Loucy (cell line): ENCODE data around the gene ATP7B.

Experiments
- H2AFZ ChIP-seq: fragments of 200-600 bp; sonication (generic); 2 replicates; pipeline ENCODE4 v1.6.0; 2016; ENCODE audit warnings: antibody characterized with exemption, mild to moderate bottlenecking, low read length, moderate library complexity
- H3F3A ChIP-seq: fragments of 200-600 bp; 2 replicates; pipeline ENCODE4 v1.6.0; 2016; ENCODE audit warnings: antibody characterized with exemption, low read depth, mild to moderate bottlenecking
- H3K27me3 ChIP-seq: fragments of 200-600 bp; sonication (generic); 2 replicates; pipeline ENCODE4 v1.6.1; 2014; ENCODE audit warnings: low read length, mild to moderate bottlenecking; ENCODE audit not compliant: insufficient read depth, poor library complexity, severe bottlenecking
- H3K36me3 ChIP-seq: fragments of 200-600 bp; sonication (generic); 2 replicates; pipeline ENCODE4 v1.6.1; 2016; ENCODE audit warnings: low read length; ENCODE audit not compliant: insufficient read depth
- H3K4me1 ChIP-seq: fragments of 200-600 bp; sonication (generic); 2 replicates; pipeline ENCODE4 v1.5.1; 2014; ENCODE audit warnings: low read length, mild to moderate bottlenecking; ENCODE audit not compliant: insufficient read depth, poor library complexity, severe bottlenecking
- H3K4me2 ChIP-seq: fragments of 200-600 bp; sonication (generic); 2 replicates; pipeline ENCODE4 v1.6.0; 2014; ENCODE audit warnings: antibody characterized with exemption, low read length, low read depth, mild to moderate bottlenecking; ENCODE audit not compliant: poor library complexity, severe bottlenecking
- H3K4me3 ChIP-seq: fragments of 200-600 bp; sonication (generic); 2 replicates; pipeline ENCODE4 v1.5.1; 2014; ENCODE audit warnings: low read length, mild to moderate bottlenecking, mixed read lengths; ENCODE audit not compliant: poor library complexity, severe bottlenecking
- H3K79me2 ChIP-seq: fragments of 200-600 bp; sonication (generic); 2 replicates; pipeline ENCODE4 v1.6.1; 2014; ENCODE audit warnings: low read length; ENCODE audit not compliant: insufficient read depth
- H3K9ac ChIP-seq: fragments of 200-600 bp; sonication (generic); 2 replicates; pipeline ENCODE4 v1.6.0; 2014; ENCODE audit warnings: mild to moderate bottlenecking, low read depth, low read length, moderate library complexity; ENCODE audit not compliant: poor library complexity, severe bottlenecking
- H3K9me2 ChIP-seq: fragments of 200-600 bp; sonication (generic); replicated peaks from 2 replicates; pipeline ENCODE4 v1.6.1; 2016; ENCODE audit warnings: low read depth, low read length, mixed read lengths
- H3K9me3 ChIP-seq: fragments of 200-600 bp; sonication (generic); 2 replicates; pipeline ENCODE4 v1.6.1; 2014; ENCODE audit warnings: mild to moderate bottlenecking, antibody characterized with exemption, low read length, low read depth; ENCODE audit not compliant: insufficient read depth
- H4K20me1 ChIP-seq: fragments of 200-600 bp; sonication (generic); 2 replicates; pipeline ENCODE4 v1.6.0; 2014; ENCODE audit warnings: antibody characterized with exemption, low read length, mild to moderate bottlenecking; ENCODE audit not compliant: insufficient read depth, poor library complexity, severe bottlenecking
- CTCF ChIP-seq: fragments of 200-600 bp; sonication (generic); conservative IDR thresholded peaks from 2 replicates; pipeline ENCODE4 v1.5.1; 2014; ENCODE audit warnings: mild to moderate bottlenecking, antibody characterized with exemption, low read length
- EZH2phosphoT487 ChIP-seq: fragments of 200-600 bp; IDR thresholded peaks from 2 replicates; pipeline ENCODE4 v1.6.1; 2018; ENCODE audit warnings: antibody characterized with exemption, mild to moderate bottlenecking, moderate library complexity, borderline replicate concordance

The ATP7B gene

DNA sequence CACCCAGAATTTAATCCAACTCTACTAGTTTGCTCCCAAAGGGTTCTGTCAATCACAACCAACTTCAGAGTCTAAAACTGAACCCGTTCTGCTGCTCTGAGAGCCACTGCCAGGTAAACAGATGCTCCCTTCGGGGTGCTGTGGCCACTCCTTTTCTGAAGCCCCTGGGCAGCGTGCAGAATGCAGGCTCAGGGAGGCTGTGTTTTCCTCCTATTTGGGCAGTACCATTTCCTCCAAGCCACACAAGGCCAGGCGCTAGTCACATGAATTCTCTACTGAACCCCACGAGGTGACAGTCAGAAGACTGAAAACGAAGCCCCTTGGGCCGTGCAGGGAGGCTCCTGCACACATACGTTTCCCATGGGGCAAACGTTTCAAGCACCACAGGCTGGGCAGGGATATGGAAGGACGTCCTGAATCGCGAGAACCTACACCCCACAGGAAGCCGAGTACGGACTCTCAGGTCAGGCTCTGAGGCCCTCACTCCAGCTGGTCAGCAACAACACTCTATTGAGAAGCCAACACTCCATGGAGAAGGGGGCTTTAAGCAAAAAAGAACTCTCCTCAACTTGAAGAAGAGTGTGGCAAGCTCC lies 77.7 kb downstream of the ATP7B start:
- no peaks in the 10 kb centered on the region for H3K9me2 ChIP-seq
- no peak overlapping the region for H3K9ac ChIP-seq
- H2AFZ ChIP-seq: no peak overlapping the region
- TF ChIP-seq CTCF: no peak
- TF ChIP-seq EZH2phosphoT487: no peak
- no peaks in the 10 kb centered on the region for H3K36me3 ChIP-seq
- no peaks in the 10 kb centered on the region for H4K20me1 ChIP-seq
- no peak overlapping the region for H3K4me3 ChIP-seq
- H3K79me2 ChIP-seq: no peaks in the 10 kb centered on the region
- H3K4me2 ChIP-seq: no peak overlapping the region
- H3F3A ChIP-seq: no peaks in the 10 kb centered on the region
- no peaks in the 10 kb centered on the region for H3K9me3 ChIP-seq
- H3K27me3 ChIP-seq: no peaks in the 10 kb centered on the region
- H3K4me1 ChIP-seq: no peaks in the 10 kb centered on the region

DNA sequence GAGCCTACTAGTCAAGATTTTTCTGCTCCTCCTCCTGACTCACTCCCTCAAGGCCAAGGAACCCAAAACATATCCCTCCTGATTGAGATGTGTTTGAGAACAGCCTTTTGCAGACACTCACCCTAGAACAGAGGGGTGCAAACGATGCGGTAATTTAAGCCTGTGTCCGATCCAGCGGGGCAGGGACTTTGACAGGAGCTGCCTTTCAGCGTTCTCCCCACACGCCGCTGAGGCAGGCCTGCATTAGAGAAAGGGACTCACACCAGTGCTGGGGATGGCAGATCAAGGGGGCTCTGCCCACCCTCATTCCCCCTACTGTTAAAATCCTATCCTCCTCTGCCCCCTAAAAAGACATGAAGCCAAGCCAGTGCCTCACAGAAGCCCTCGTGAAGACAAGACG lies 79.0 kb downstream of the ATP7B start:
- H3K79me2 ChIP-seq: no peaks in the 10 kb centered on the region
- H3K4me2 ChIP-seq: no peak overlapping the region
- no peaks in the 10 kb centered on the region for H3F3A ChIP-seq
- H3K4me3 ChIP-seq: no peak overlapping the region
- no peaks in the 10 kb centered on the region for H3K27me3 ChIP-seq
- no peak overlapping the region for H2AFZ ChIP-seq
- H3K9me2 ChIP-seq: no peaks in the 10 kb centered on the region
- H3K4me1 ChIP-seq: no peaks in the 10 kb centered on the region
- H4K20me1 ChIP-seq: no peaks in the 10 kb centered on the region
- no peaks in the 10 kb centered on the region for H3K36me3 ChIP-seq
- no peak for TF ChIP-seq CTCF
- H3K9ac ChIP-seq: no peak overlapping the region
- no peaks in the 10 kb centered on the region for H3K9me3 ChIP-seq

- no peaks in the 10 kb centered on the region for H4K20me1 ChIP-seq
- no peak for TF ChIP-seq EZH2phosphoT487
- TF ChIP-seq CTCF: no peak
- H3K9me2 ChIP-seq: no peaks in the 10 kb centered on the region
- no peak overlapping the region for H3K4me3 ChIP-seq
- H3K36me3 ChIP-seq: no peaks in the 10 kb centered on the region
- no peak overlapping the region for H3K9ac ChIP-seq
- no peaks in the 10 kb centered on the region for H3K79me2 ChIP-seq
- H3K4me1 ChIP-seq: no peaks in the 10 kb centered on the region
- no peaks in the 10 kb centered on the region for H3K27me3 ChIP-seq
- no peak overlapping the region for H3K4me2 ChIP-seq
- H3F3A ChIP-seq: no peaks in the 10 kb centered on the region
- H2AFZ ChIP-seq: no peak overlapping the region
- no peaks in the 10 kb centered on the region for H3K9me3 ChIP-seq
These were observed 79.6 kb downstream of the ATP7B start for GRCh38 chr13:51931606-51932005.
